ENCODE measurements around the gene PLPP2. TPM values are rescaled to one million over a fixed set of nuclear protein-coding genes. Genes with fewer than 3 reads are reported as not detected.
"Not testable (repeated sequence)": the region's sequence is repeated elsewhere in the genome, so short reads cannot be mapped to it uniquely, and the experiment has no call there.

Gene PLPP2
- total RNA-seq, 1 experiment from 2014 or later: 67.0 TPM

GRCh38 chr19:269241-269640 is 22.0 kb downstream of the PLPP2 start:
- H3K27me3 ChIP-seq (ENCODE audit: control insufficient read depth, insufficient read depth, low read length): no peaks in the 10 kb centered on the region
- BruUV-seq (replicated peaks): no TSS peak
- in situ Hi-C loops (cut with HindIII; ENCODE audit: low pct_unique_long_range_greater_than_20kb, low sequenced_read_pairs) (no loop called here), intact Hi-C loops (cut with micrococcal nuclease; ENCODE audit: unreplicated experiment) (no loop called here)
- no peaks in the 10 kb centered on the region for H3K36me3 ChIP-seq (ENCODE audit: control insufficient read depth, insufficient read depth, low read length)
- ChIA-PET POLR2A (no interaction called here), CTCF (no interaction called here)
- no peak overlapping the region for H3K27ac ChIP-seq (ENCODE audit: low read length)
- H3K9me3 ChIP-seq (ENCODE audit: control insufficient read depth, insufficient read depth, low read depth, low read length): no peaks in the 10 kb centered on the region
- no peak overlapping the region for H3K4me3 ChIP-seq (ENCODE audit: low read depth in 2 of 2, low read length in 2 of 2)
- H3K4me1 ChIP-seq (ENCODE audit: control insufficient read depth, insufficient read depth, low read length): no peaks in the 10 kb centered on the region; the same call in 1 of the 2 replicates
- DNase-seq (ENCODE audit: low read depth, low spot score) (no peak), ATAC-seq (no peak)
- TF ChIP-seq POLR2AphosphoS5 (IDR thresholded peaks at IDR 0.05; ENCODE audit: low read depth, low read length): no peak
- TF ChIP-seq REST (IDR thresholded peaks at IDR 0.05; ENCODE audit: insufficient read depth in 1 of 2, low read depth in 2 of 2, low read length in 1 of 2): no peak
- no peak for TF ChIP-seq CTCF (IDR thresholded peaks at IDR 0.05)
- TF ChIP-seq SIN3A (IDR thresholded peaks at IDR 0.05; ENCODE audit: borderline replicate concordance, insufficient read depth, low read depth, low read length): no peak
- TF ChIP-seq TCF7L2 (IDR thresholded peaks at IDR 0.05; ENCODE audit: low read depth, low read length): no peak

GRCh38 chr19:262125-262524 is 29.1 kb downstream of the PLPP2 start:
- Histone ChIP-seq H3K36me3 (ENCODE audit: control insufficient read depth, insufficient read depth, low read length) (no peaks in the 10 kb centered on the region), H3K27me3 (ENCODE audit: control insufficient read depth, insufficient read depth, low read length) (no peaks in the 10 kb centered on the region), H3K4me3 (ENCODE audit: low read depth in 2 of 2, low read length in 2 of 2) (no peak overlapping the region), H3K27ac (ENCODE audit: low read length) (no peak overlapping the region), H3K4me1 (ENCODE audit: control insufficient read depth, insufficient read depth, low read length) (no peaks in the 10 kb centered on the region; the same call in 1 of the 2 replicates), H3K9me3 (ENCODE audit: control insufficient read depth, insufficient read depth, low read depth, low read length) (no peaks in the 10 kb centered on the region)
- no TSS peak for BruUV-seq (replicated peaks)
- ATAC-seq (no peak), DNase-seq (ENCODE audit: low read depth, low spot score) (no peak)
- ChIA-PET POLR2A (no interaction called here), CTCF (no interaction called here)
- intact Hi-C loops (cut with micrococcal nuclease; ENCODE audit: unreplicated experiment) (no loop called here), in situ Hi-C loops (cut with HindIII; ENCODE audit: low pct_unique_long_range_greater_than_20kb, low sequenced_read_pairs) (no loop called here)
- TF ChIP-seq CTCF (IDR thresholded peaks at IDR 0.05): no peak
- no peak for TF ChIP-seq POLR2AphosphoS5 (IDR thresholded peaks at IDR 0.05; ENCODE audit: low read depth, low read length)
- no peak for TF ChIP-seq REST (IDR thresholded peaks at IDR 0.05; ENCODE audit: insufficient read depth in 1 of 2, low read depth in 2 of 2, low read length in 1 of 2)
- no peak for TF ChIP-seq SIN3A (IDR thresholded peaks at IDR 0.05; ENCODE audit: borderline replicate concordance, insufficient read depth, low read depth, low read length)
- TF ChIP-seq TCF7L2 (IDR thresholded peaks at IDR 0.05; ENCODE audit: low read depth, low read length): no peak

- DNase-seq (ENCODE audit: low read depth, low spot score); H3K27me3 ChIP-seq (ENCODE audit: control insufficient read depth, insufficient read depth, low read length); ATAC-seq; in situ Hi-C loops (cut with HindIII; ENCODE audit: low pct_unique_long_range_greater_than_20kb, low sequenced_read_pairs); BruUV-seq (replicated peaks); H3K36me3 ChIP-seq (ENCODE audit: control insufficient read depth, insufficient read depth, low read length); CTCF ChIA-PET; H3K4me3 ChIP-seq (ENCODE audit: low read depth in 2 of 2, low read length in 2 of 2); H3K4me1 ChIP-seq (ENCODE audit: control insufficient read depth, insufficient read depth, low read length); H3K9me3 ChIP-seq (ENCODE audit: control insufficient read depth, insufficient read depth, low read depth, low read length); intact Hi-C loops (cut with micrococcal nuclease; ENCODE audit: unreplicated experiment); H3K27ac ChIP-seq (ENCODE audit: low read length): not testable (repeated sequence)
- POLR2A ChIA-PET: interaction anchor here (0.6 kb wide), 1 partner anchor 17 kb away, joined by 3 read pairs; no protein-coding TSS in a partner anchor
Measured at GRCh38 chr19:256804-257203, 34.4 kb downstream of the PLPP2 start.
